Transverse colon (tissue), 4 donors: ENCODE results near the gene CDHR3. TPM values are rescaled to one million over a fixed set of nuclear protein-coding genes. Genes with fewer than 3 reads are reported as not detected.
"Not testable (repeated sequence)": the region's sequence is repeated elsewhere in the genome, so short reads cannot be mapped to it uniquely, and the experiment has no call there.

ENCODE experiments used
- DNase-seq: peaks from one replicate; pipeline ENCODE4 v3.0.0-alpha.2; 2019
- H3K27ac ChIP-seq, 4 donors: fragments of 200-600 bp; sonication (generic); 2 replicates each; pipeline ENCODE4 v1.5.1; 2016 to 2018; ENCODE audit warnings: inconsistent platforms in 4 of 4
- H3K27me3 ChIP-seq: fragments of 200-600 bp; sonication (generic); 2 replicates; pipeline ENCODE4 v1.5.1; 2017; ENCODE audit warnings: inconsistent platforms
- H3K36me3 ChIP-seq, 4 donors: fragments of 200-600 bp; sonication (generic); 2 replicates each; pipeline ENCODE4 v1.5.1; 2017 to 2019; ENCODE audit warnings: inconsistent platforms in 4 of 4
- H3K4me1 ChIP-seq, 4 donors: fragments of 200-600 bp; sonication (generic); 2 replicates each; pipeline ENCODE4 v1.5.1; 2017 to 2020; ENCODE audit warnings: inconsistent platforms in 4 of 4
- H3K4me3 ChIP-seq, 4 donors: fragments of 200-600 bp; sonication (generic); 1 replicate in 1 of 4; 2 replicates in 3 of 4; pipeline versions ENCODE4 v1.5.1 to v1.6.1; 2017 to 2019; ENCODE audit warnings: inconsistent platforms in 4 of 4
- H3K9me3 ChIP-seq, 2 donors: fragments of 200-600 bp; sonication (generic); 2 replicates each; pipeline ENCODE4 v1.5.1; 2017 to 2019; ENCODE audit warnings: inconsistent platforms in 2 of 2
- CTCF ChIP-seq, 5 experiments: fragments of 200-600 bp in 3 of 5; fragments of 450-650 bp in 2 of 5; sonication (generic) in 3 of 5; IDR thresholded peaks; 1 replicate in 2 of 5; 2 replicates in 3 of 5; pipeline ENCODE4 v1.5.1; 2016 to 2017; ENCODE audit warnings: antibody characterized with exemption in 5 of 5, inconsistent platforms in 3 of 5, mild to moderate bottlenecking in 2 of 5, moderate library complexity in 1 of 5
- EP300 ChIP-seq: sonication (generic); formaldehyde crosslinking; IDR thresholded peaks from one replicate; pipeline ENCODE4 v1.6.1; 2017; ENCODE audit warnings: antibody characterized with exemption, low read depth
- POLR2A ChIP-seq: fragments of 450-650 bp; IDR thresholded peaks from one replicate; pipeline ENCODE4 v1.6.1; 2016; ENCODE audit warnings: antibody characterized with exemption, mild to moderate bottlenecking, moderate library complexity
- POLR2AphosphoS5 ChIP-seq, 3 donors: sonication (generic); formaldehyde crosslinking; IDR thresholded peaks; one replicate each; pipeline ENCODE4 v1.6.1; 2016; ENCODE audit warnings: antibody characterized with exemption in 3 of 3
- WGBS, 2 donors: methylation state at CpG; one replicate each; pipeline ENCODE4 v1.1.5; 2018; ENCODE audit warnings: low coverage in 1 of 2; 5-methylcytosine and 5-hydroxymethylcytosine counted together
- in situ Hi-C, 4 donors: fragments of 200-750 bp; cut with MboI; loops; one replicate each; pipeline versions ENCODE4 v1.15.0 to v1.15.1; 2017; ENCODE audit warnings: low sequenced_read_pairs in 3 of 4, low pct_ligation_motif_present in 1 of 4, low pct_unique_long_range_greater_than_20kb in 1 of 4
- intact Hi-C: fragments of 100-400 bp; cut with DNase I; formaldehyde crosslinking; loops from one replicate; pipeline ENCODE4 v1.15.1; 2023; ENCODE audit warnings: low total_unique reads
- total RNA-seq, 4 donors: library from RNA; depleted of rRNA; stranded (reverse); fragments of >200 nt; gene quantifications; one replicate each; pipeline ENCODE4 v1.1.0, GENCODE V29; 2016

CDHR3 gene
- total RNA-seq, 4 donors from 2014 or later, result 7.6 to 34.4 (median 29.1) TPM

- H3K4me1 ChIP-seq, result no peaks in the 10 kb centered on the region
- no peak overlapping the region for H3K4me3 ChIP-seq
- H3K27ac ChIP-seq, result no peak overlapping the region
- TF ChIP-seq CTCF (IDR thresholded peaks at IDR 0.05) (no peak), POLR2A (no peak), EP300 (no peak), POLR2AphosphoS5 (IDR thresholded peaks at IDR 0.05) (no peak)
- no peaks in the 10 kb centered on the region for H3K27me3 ChIP-seq
- H3K36me3 ChIP-seq, result no peaks in the 10 kb centered on the region
- no peak for DNase-seq
- intact Hi-C loops (no loop called here), in situ Hi-C loops (no loop called here)
- no peaks in the 10 kb centered on the region for H3K9me3 ChIP-seq
- WGBS, 2 donors, result 93 to 94% methylated on average over 2 of the region's 2 CpGs
These were observed 16.3 kb downstream of the CDHR3 start for GRCh38 chr7:105979405-105979804.

- DNase-seq, result no peak
- no peak for TF ChIP-seq POLR2A
- TF ChIP-seq CTCF (IDR thresholded peaks at IDR 0.05), result no peak
- TF ChIP-seq EP300, result no peak
- TF ChIP-seq POLR2AphosphoS5 (IDR thresholded peaks at IDR 0.05), result no peak
- Histone ChIP-seq H3K36me3 (no peaks in the 10 kb centered on the region), H3K4me1 (no peaks in the 10 kb centered on the region), H3K27me3 (no peaks in the 10 kb centered on the region), H3K4me3 (no peak overlapping the region), H3K9me3 (no peaks in the 10 kb centered on the region), H3K27ac (no peak overlapping the region)
- intact Hi-C loops (no loop called here), in situ Hi-C loops (no loop called here)
- WGBS, 2 donors, result 67 to 83% methylated on average over 1 to 3 of the region's 3 CpGs
These were observed 17.8 kb downstream of the CDHR3 start for GRCh38 chr7:105980645-105981396.

GRCh38 chr7:105982388-105982787 lies 19.3 kb downstream of the CDHR3 start:
- H3K36me3 ChIP-seq, result no peaks in the 10 kb centered on the region
- TF ChIP-seq CTCF (IDR thresholded peaks at IDR 0.05), result no peak
- TF ChIP-seq POLR2A, result no peak
- TF ChIP-seq EP300, result no peak
- TF ChIP-seq POLR2AphosphoS5 (IDR thresholded peaks at IDR 0.05), result no peak
- WGBS, 2 donors, result 92% methylated on average over 2 of the region's 2 CpGs; no CpG with 5 or more reads in 1 of the 2 donors
- intact Hi-C loops (no loop called here), in situ Hi-C loops (no loop called here)
- no peaks in the 10 kb centered on the region for H3K27me3 ChIP-seq
- H3K4me1 ChIP-seq, result no peaks in the 10 kb centered on the region
- no peaks in the 10 kb centered on the region for H3K9me3 ChIP-seq
- no peak overlapping the region for H3K27ac ChIP-seq
- H3K4me3 ChIP-seq, result no peak overlapping the region
- DNase-seq, result no peak

GRCh38 chr7:105984808-105985207 lies 21.7 kb downstream of the CDHR3 start:
- H3K36me3 ChIP-seq, H3K9me3 ChIP-seq, H3K4me3 ChIP-seq, H3K27ac ChIP-seq, in situ Hi-C loops, DNase-seq, H3K4me1 ChIP-seq, H3K27me3 ChIP-seq: not testable (repeated sequence)
- WGBS, 2 donors, result 93 to 97% methylated on average over 5 to 6 of the region's 6 CpGs
- intact Hi-C loops, result loop anchor here (1.0 kb wide), 1 partner anchor 15 kb away; no protein-coding TSS in a partner anchor

- H3K27me3 ChIP-seq, result no peaks in the 10 kb centered on the region
- no peaks in the 10 kb centered on the region for H3K36me3 ChIP-seq
- DNase-seq, result no peak
- no peak for TF ChIP-seq CTCF (IDR thresholded peaks at IDR 0.05)
- TF ChIP-seq POLR2A, result no peak
- no peak for TF ChIP-seq EP300
- TF ChIP-seq POLR2AphosphoS5 (IDR thresholded peaks at IDR 0.05), result no peak
- in situ Hi-C loops (no loop called here), intact Hi-C loops (loop anchor here (1.0 kb wide), 1 partner anchor 15 kb away; no protein-coding TSS in a partner anchor)
- no peaks in the 10 kb centered on the region for H3K9me3 ChIP-seq
- 71 to 80% methylated on average over 3 to 4 of the region's 4 CpGs for WGBS, 2 donors
- no peaks in the 10 kb centered on the region for H3K4me1 ChIP-seq
- no peak overlapping the region for H3K27ac ChIP-seq
- H3K4me3 ChIP-seq, result no peak overlapping the region
These were observed 22.2 kb downstream of the CDHR3 start for GRCh38 chr7:105985229-105985628.
